IMR-90 (cell line): ENCODE data around the gene CEACAM6. TPM values are rescaled to one million over a fixed set of nuclear protein-coding genes. Genes with fewer than 3 reads are reported as not detected.

Source experiments
- MAZ ChIP-seq: IDR thresholded peaks from 2 replicates; pipeline ENCODE4 v1.6.1; 2012; ENCODE audit warnings: low read depth, mild to moderate bottlenecking, low read length, improper control_type of control experiment, moderate library complexity, borderline replicate concordance
- POLR2A ChIP-seq: IDR thresholded peaks from 2 replicates; pipeline ENCODE4 v1.6.1; 2012; ENCODE audit warnings: mild to moderate bottlenecking, low read depth, low read length
- polyA plus RNA-seq, 3 experiments: library from polyadenylated mRNA; depleted of rRNA; stranded (reverse); fragments of >200 nt; gene quantifications; 2 replicates each; pipeline ENCODE4 v1.2.3, GENCODE V29; 2012; ENCODE audit warnings: low replicate concordance in 1 of 3
- total RNA-seq: library from RNA; depleted of rRNA; stranded (reverse); fragments of >200 nt; gene quantifications from 2 replicates; pipeline ENCODE4 v1.2.3, GENCODE V29; 2012; rRNA removed

The CEACAM6 gene
- total and polyA plus RNA-seq, 2 of the 4 experiments (the other 2 are of a cell fraction), result not detected

- no peak for TF ChIP-seq MAZ
- no peak for TF ChIP-seq POLR2A
Observed at GRCh38 chr19:41821003-41821735, 65.8 kb downstream of the CEACAM6 start (continued).

Other genes starting within 250 kb of the CEACAM6 start
- gene CEACAM21, start 179.4 kb upstream of the CEACAM6 start, total RNA-seq, result not detected in 2 replicates
- not detected in 2 replicates for gene CEACAM21, start 179.4 kb upstream of the CEACAM6 start, polyA plus RNA-seq (2012; rRNA removed)
- gene CEACAM4, start 128.5 kb upstream of the CEACAM6 start, total RNA-seq, result not detected in 2 replicates
- not detected in 2 replicates for gene CEACAM4, start 128.5 kb upstream of the CEACAM6 start, polyA plus RNA-seq (2012; rRNA removed)
- gene CEACAM7, start 67.3 kb upstream of the CEACAM6 start, total RNA-seq, result not detected in 2 replicates
- not detected in 2 replicates for gene CEACAM7, start 67.3 kb upstream of the CEACAM6 start, polyA plus RNA-seq (2012; rRNA removed)
- not detected in 2 replicates for gene CEACAM5, start 46.9 kb upstream of the CEACAM6 start, total RNA-seq
- not detected in 2 replicates for gene CEACAM5, start 46.9 kb upstream of the CEACAM6 start, polyA plus RNA-seq (2012; rRNA removed)
- gene CEACAM3, start 41.1 kb downstream of the CEACAM6 start, total RNA-seq, result not detected in 2 replicates
- not detected in 2 replicates for gene CEACAM3, start 41.1 kb downstream of the CEACAM6 start, polyA plus RNA-seq (2012; rRNA removed)
- gene LYPD4, start 89.2 kb downstream of the CEACAM6 start, total RNA-seq, result not detected in 2 replicates
- gene LYPD4, start 89.2 kb downstream of the CEACAM6 start, polyA plus RNA-seq (2012; rRNA removed), result not detected in 2 replicates
- gene DMRTC2, start 89.5 kb downstream of the CEACAM6 start, total RNA-seq, result not detected in 2 replicates
- not detected in 2 replicates for gene DMRTC2, start 89.5 kb downstream of the CEACAM6 start, polyA plus RNA-seq (2012; rRNA removed)
- 230 and 299 TPM in 2 replicates for gene RPS19, start 104.7 kb downstream of the CEACAM6 start, total RNA-seq
- 1,882 and 3,988 TPM in 2 replicates for gene RPS19, start 104.7 kb downstream of the CEACAM6 start, polyA plus RNA-seq (2012; rRNA removed)
- gene CD79A, start 121.7 kb downstream of the CEACAM6 start, total RNA-seq, result not detected in 2 replicates
- 0.19 and 0.24 TPM in 2 replicates for gene CD79A, start 121.7 kb downstream of the CEACAM6 start, polyA plus RNA-seq (2012; rRNA removed)
- 11.5 and 12.5 TPM in 2 replicates for gene ARHGEF1, start 127.7 kb downstream of the CEACAM6 start, total RNA-seq
- 47.1 and 51.2 TPM in 2 replicates for gene ARHGEF1, start 127.7 kb downstream of the CEACAM6 start, polyA plus RNA-seq (2012; rRNA removed)
- gene ERFL, start 172.9 kb downstream of the CEACAM6 start, total RNA-seq, result not detected in 2 replicates
- 0.09 TPM in 1 of 2 replicates, not detected in the other for gene ERFL, start 172.9 kb downstream of the CEACAM6 start, polyA plus RNA-seq (2012; rRNA removed)
- 117 and 145 TPM in 2 replicates for gene RABAC1, start 203.8 kb downstream of the CEACAM6 start, total RNA-seq
- gene RABAC1, start 203.8 kb downstream of the CEACAM6 start, polyA plus RNA-seq (2012; rRNA removed), result 276 and 320 TPM in 2 replicates
- gene ATP1A3, start 238.7 kb downstream of the CEACAM6 start, total RNA-seq, result under 0.01 TPM in 2 replicates
- gene ATP1A3, start 238.7 kb downstream of the CEACAM6 start, polyA plus RNA-seq (2012; rRNA removed), result 0.11 and 0.12 TPM in 2 replicates